ENCODE results near the gene SPDYE2. TPM values are rescaled to one million over a fixed set of nuclear protein-coding genes. Genes with fewer than 3 reads are reported as not detected.
"Not testable (repeated sequence)": the region's sequence is repeated elsewhere in the genome, so short reads cannot be mapped to it uniquely, and the experiment has no call there.

SPDYE2 gene
- total RNA-seq, 1 donor from 2014 or later: not detected

GRCh38 chr7:102520797-102521196 lies 30.2 kb upstream of the SPDYE2 start:
- H3K27ac Mint-ChIP-seq; H3K4me1 Mint-ChIP-seq (ENCODE audit: low read depth); H3K27me3 Mint-ChIP-seq (ENCODE audit: low read depth); H3K9me3 Mint-ChIP-seq; H3K36me3 Mint-ChIP-seq (ENCODE audit: low read depth); intact Hi-C loops (cut with micrococcal nuclease); DNase-seq (ENCODE audit: low spot score); H3K4me3 Mint-ChIP-seq (ENCODE audit: low read depth): not testable (repeated sequence)

DNA sequence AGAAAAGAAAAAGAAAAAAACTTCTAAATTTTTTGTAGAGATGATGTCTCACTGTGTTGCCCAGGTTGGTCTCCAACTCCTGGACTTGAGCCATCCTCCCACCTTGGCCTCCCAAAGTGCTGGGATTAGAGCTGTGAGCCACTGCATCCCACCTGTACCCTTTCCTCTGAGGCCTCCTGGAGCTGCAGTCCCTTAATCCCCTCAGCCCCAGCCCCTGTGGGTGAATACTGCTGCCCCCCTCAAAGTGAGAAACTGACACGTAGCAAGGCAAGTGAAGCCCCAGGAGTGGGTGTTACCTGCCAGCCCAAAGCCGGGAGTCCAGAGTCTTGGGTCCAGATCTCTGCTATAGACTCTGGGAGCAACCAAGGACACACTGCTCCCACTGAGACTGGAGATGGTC lies 26.2 kb upstream of the SPDYE2 start:
- H3K27me3 Mint-ChIP-seq (ENCODE audit: low read depth); H3K4me3 Mint-ChIP-seq (ENCODE audit: low read depth); intact Hi-C loops (cut with micrococcal nuclease); DNase-seq (ENCODE audit: low spot score); H3K9me3 Mint-ChIP-seq; H3K27ac Mint-ChIP-seq; H3K36me3 Mint-ChIP-seq (ENCODE audit: low read depth); H3K4me1 Mint-ChIP-seq (ENCODE audit: low read depth): not testable (repeated sequence)

GRCh38 chr7:102527182-102527581 lies 23.8 kb upstream of the SPDYE2 start:
- H3K4me1 Mint-ChIP-seq (ENCODE audit: low read depth); intact Hi-C loops (cut with micrococcal nuclease); H3K36me3 Mint-ChIP-seq (ENCODE audit: low read depth); H3K4me3 Mint-ChIP-seq (ENCODE audit: low read depth); DNase-seq (ENCODE audit: low spot score); H3K27me3 Mint-ChIP-seq (ENCODE audit: low read depth); H3K9me3 Mint-ChIP-seq; H3K27ac Mint-ChIP-seq: not testable (repeated sequence)

- DNase-seq (ENCODE audit: low spot score); H3K9me3 Mint-ChIP-seq; H3K27me3 Mint-ChIP-seq (ENCODE audit: low read depth); H3K4me1 Mint-ChIP-seq (ENCODE audit: low read depth); H3K27ac Mint-ChIP-seq; intact Hi-C loops (cut with micrococcal nuclease); H3K36me3 Mint-ChIP-seq (ENCODE audit: low read depth); H3K4me3 Mint-ChIP-seq (ENCODE audit: low read depth): not testable (repeated sequence)
Measured at GRCh38 chr7:102527822-102528793, 22.9 kb upstream of the SPDYE2 start.

GRCh38 chr7:102531583-102531982 lies 19.4 kb upstream of the SPDYE2 start:
- H3K9me3 Mint-ChIP-seq; H3K36me3 Mint-ChIP-seq (ENCODE audit: low read depth); DNase-seq (ENCODE audit: low spot score); H3K4me3 Mint-ChIP-seq (ENCODE audit: low read depth); intact Hi-C loops (cut with micrococcal nuclease); H3K27me3 Mint-ChIP-seq (ENCODE audit: low read depth); H3K27ac Mint-ChIP-seq; H3K4me1 Mint-ChIP-seq (ENCODE audit: low read depth): not testable (repeated sequence)

GRCh38 chr7:102532127-102532526 lies 18.9 kb upstream of the SPDYE2 start:
- DNase-seq (ENCODE audit: low spot score); H3K27me3 Mint-ChIP-seq (ENCODE audit: low read depth); H3K4me3 Mint-ChIP-seq (ENCODE audit: low read depth); H3K27ac Mint-ChIP-seq; H3K4me1 Mint-ChIP-seq (ENCODE audit: low read depth); intact Hi-C loops (cut with micrococcal nuclease); H3K9me3 Mint-ChIP-seq; H3K36me3 Mint-ChIP-seq (ENCODE audit: low read depth): not testable (repeated sequence)

- H3K9me3 Mint-ChIP-seq; H3K27me3 Mint-ChIP-seq (ENCODE audit: low read depth); H3K4me1 Mint-ChIP-seq (ENCODE audit: low read depth); H3K36me3 Mint-ChIP-seq (ENCODE audit: low read depth); H3K4me3 Mint-ChIP-seq (ENCODE audit: low read depth); intact Hi-C loops (cut with micrococcal nuclease); H3K27ac Mint-ChIP-seq; DNase-seq (ENCODE audit: low spot score): not testable (repeated sequence)
Measured at GRCh38 chr7:102535062-102535615, 15.9 kb upstream of the SPDYE2 start.

GRCh38 chr7:102540604-102541003 lies 10.4 kb upstream of the SPDYE2 start:
- H3K4me3 Mint-ChIP-seq (ENCODE audit: low read depth); intact Hi-C loops (cut with micrococcal nuclease); H3K36me3 Mint-ChIP-seq (ENCODE audit: low read depth); H3K27ac Mint-ChIP-seq; H3K9me3 Mint-ChIP-seq; H3K27me3 Mint-ChIP-seq (ENCODE audit: low read depth); H3K4me1 Mint-ChIP-seq (ENCODE audit: low read depth); DNase-seq (ENCODE audit: low spot score): not testable (repeated sequence)

GRCh38 chr7:102542083-102542482 lies 8.9 kb upstream of the SPDYE2 start:
- H3K4me1 Mint-ChIP-seq (ENCODE audit: low read depth); DNase-seq (ENCODE audit: low spot score); intact Hi-C loops (cut with micrococcal nuclease): not testable (repeated sequence)

GRCh38 chr7:102542771-102543170 lies 8.3 kb upstream of the SPDYE2 start:
- H3K36me3 Mint-ChIP-seq (ENCODE audit: low read depth); H3K4me1 Mint-ChIP-seq (ENCODE audit: low read depth); H3K27ac Mint-ChIP-seq; H3K4me3 Mint-ChIP-seq (ENCODE audit: low read depth); H3K9me3 Mint-ChIP-seq; H3K27me3 Mint-ChIP-seq (ENCODE audit: low read depth); DNase-seq (ENCODE audit: low spot score); intact Hi-C loops (cut with micrococcal nuclease): not testable (repeated sequence)

More at GRCh38 chr7:102542083-102542482, 8.9 kb upstream of the SPDYE2 start:
- not testable (repeated sequence) for H3K4me3 Mint-ChIP-seq (ENCODE audit: low read depth); H3K27ac Mint-ChIP-seq; H3K27me3 Mint-ChIP-seq (ENCODE audit: low read depth); H3K36me3 Mint-ChIP-seq (ENCODE audit: low read depth); H3K9me3 Mint-ChIP-seq

DNA sequence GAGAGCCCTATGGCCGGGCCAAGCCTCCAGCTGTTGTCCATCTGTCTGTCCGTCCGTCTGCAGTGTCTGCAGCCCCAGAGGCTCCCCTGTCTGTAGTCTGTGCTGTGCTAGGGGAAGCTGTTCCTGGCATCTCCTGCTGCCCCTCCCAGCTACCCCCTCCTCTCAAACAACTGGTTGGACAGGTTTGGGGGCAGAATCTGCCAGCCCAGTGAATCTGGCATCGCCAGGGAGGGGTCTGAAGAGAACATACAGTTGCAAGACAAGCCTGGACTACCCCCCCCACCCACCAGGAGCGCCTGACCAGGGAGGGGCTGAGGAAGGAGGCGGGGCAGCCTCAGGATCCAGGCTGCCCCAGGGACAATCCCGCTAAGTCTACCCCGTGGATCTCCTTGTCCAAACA lies 7.4 kb upstream of the SPDYE2 start, which contains the start of gene UPK3BL2:
Gene UPK3BL2, minus strand, starts transcription at position 101 of the 400 bp plus-strand sequence. Its CDS starts 60 bp downstream, at position 41.
- intact Hi-C loops (cut with micrococcal nuclease); H3K36me3 Mint-ChIP-seq (ENCODE audit: low read depth); H3K27me3 Mint-ChIP-seq (ENCODE audit: low read depth); H3K4me1 Mint-ChIP-seq (ENCODE audit: low read depth); H3K9me3 Mint-ChIP-seq; DNase-seq (ENCODE audit: low spot score); H3K4me3 Mint-ChIP-seq (ENCODE audit: low read depth); H3K27ac Mint-ChIP-seq: not testable (repeated sequence)

DNA sequence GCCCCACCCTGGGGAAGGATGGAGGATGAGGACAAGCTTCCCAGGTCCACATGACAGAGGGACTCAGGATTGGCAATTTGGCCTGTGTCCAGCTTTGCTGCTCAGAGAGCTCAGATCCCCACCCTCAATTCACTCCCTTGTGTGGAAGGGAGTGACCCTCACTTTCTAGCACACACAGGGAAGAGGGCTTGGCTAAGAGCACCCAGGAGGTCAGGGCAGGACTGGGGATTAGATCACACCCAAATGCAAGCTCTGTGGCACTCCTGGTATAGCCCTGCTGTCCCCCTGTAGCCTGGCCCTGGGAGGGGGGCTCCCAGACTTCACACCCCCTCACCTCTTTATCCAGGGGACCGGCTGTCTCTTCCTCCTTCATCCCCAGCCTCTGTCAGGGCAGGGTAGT lies 6.7 kb upstream of the SPDYE2 start:
- H3K27ac Mint-ChIP-seq; H3K36me3 Mint-ChIP-seq (ENCODE audit: low read depth); H3K27me3 Mint-ChIP-seq (ENCODE audit: low read depth); H3K4me3 Mint-ChIP-seq (ENCODE audit: low read depth); H3K9me3 Mint-ChIP-seq; H3K4me1 Mint-ChIP-seq (ENCODE audit: low read depth); intact Hi-C loops (cut with micrococcal nuclease); DNase-seq (ENCODE audit: low spot score): not testable (repeated sequence)

DNA sequence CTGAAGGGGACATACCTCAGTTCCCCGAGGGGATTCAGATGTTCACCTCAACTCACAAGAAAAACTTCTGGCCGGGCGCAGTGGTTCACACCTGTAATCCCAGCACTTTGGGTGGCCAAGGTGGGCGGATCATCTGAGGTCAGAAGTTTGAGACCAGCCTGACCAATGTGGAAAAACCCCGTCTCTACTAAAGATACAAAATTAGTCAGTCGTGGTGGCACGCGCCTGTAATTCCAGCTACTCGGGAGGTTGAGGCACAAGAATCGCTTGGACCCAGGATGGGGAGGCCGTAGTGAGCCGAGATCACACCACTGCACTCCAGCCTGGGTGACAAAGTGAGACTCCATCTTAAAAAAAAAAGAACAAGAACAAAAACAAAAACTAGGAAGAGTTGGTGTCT lies 5.7 kb upstream of the SPDYE2 start:
- H3K27me3 Mint-ChIP-seq (ENCODE audit: low read depth); intact Hi-C loops (cut with micrococcal nuclease); DNase-seq (ENCODE audit: low spot score); H3K9me3 Mint-ChIP-seq; H3K4me3 Mint-ChIP-seq (ENCODE audit: low read depth); H3K27ac Mint-ChIP-seq; H3K4me1 Mint-ChIP-seq (ENCODE audit: low read depth); H3K36me3 Mint-ChIP-seq (ENCODE audit: low read depth): not testable (repeated sequence)
